Measurements from ENCODE around the gene CCDC175.

The CCDC175 gene

DNA sequence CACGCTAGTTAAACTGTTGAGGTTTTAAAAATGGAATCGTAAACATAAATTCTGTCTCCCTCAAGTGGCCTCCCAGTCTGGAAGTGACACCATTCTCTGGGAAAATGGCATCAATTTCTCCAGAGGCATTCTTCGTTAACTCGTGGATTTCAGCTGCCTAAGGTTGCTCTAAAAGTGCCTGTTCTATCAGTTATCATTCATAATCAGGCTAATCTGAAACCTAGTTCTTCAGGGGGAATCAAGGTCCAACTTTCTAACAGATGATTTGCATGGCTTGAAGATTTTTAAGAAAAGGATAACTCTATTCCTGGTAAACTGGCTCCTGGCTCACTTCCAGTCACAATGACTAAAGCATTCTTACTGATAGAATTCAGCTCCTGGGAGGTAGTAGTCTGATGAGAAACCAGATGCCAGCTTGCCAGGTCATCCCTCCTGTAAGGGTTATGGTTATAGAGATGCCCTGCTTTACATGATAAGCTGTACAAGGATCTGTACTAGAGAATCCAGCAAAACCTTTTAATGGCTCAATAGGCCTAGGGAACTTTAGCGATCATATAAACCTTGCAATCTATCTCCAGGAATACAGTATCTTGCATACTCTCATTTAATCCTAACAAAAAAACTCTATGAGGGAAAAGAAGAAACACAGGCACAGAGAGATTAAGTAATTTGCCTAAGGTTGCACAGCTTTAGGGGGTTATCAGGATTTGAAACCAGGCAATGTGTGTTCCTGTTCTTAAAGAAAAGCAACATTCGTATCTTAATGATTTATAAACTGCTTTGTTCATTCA, 93.9 kb downstream of the CCDC175 start:
- DNase-seq (ENCODE audit: low spot score), result no peak

DNA sequence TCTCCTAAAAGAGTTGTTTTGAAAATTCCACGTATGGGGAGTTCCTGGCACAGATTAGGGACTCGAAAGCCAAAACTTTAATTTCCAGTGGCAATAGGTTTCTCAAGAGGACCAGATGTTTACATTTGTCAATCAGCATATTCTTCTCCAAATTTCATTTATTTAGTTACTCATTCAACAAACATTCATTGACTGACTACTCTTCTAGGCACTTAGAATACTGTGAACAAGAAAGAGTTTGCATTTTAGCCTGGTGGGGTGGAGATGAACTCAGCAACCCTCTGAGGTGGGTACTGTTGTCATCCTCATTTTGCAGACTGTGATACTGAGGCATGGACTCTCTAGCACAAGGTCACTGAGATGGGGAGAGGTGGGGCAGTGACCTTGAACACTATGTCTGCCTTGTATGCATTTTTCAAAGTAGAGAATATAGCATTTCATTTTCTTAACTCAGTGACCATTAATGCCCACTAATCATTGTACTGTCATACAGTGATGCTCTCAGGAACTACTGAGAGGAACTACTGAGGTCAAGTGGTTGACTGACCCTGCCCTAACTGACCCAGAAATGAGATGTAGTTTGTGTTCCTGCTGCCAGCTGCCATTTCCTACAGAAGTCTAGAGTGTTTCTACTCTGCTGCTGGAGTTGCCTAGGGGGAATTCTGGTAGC, 94.6 kb downstream of the CCDC175 start:
- no peak for DNase-seq (ENCODE audit: low spot score)

DNA sequence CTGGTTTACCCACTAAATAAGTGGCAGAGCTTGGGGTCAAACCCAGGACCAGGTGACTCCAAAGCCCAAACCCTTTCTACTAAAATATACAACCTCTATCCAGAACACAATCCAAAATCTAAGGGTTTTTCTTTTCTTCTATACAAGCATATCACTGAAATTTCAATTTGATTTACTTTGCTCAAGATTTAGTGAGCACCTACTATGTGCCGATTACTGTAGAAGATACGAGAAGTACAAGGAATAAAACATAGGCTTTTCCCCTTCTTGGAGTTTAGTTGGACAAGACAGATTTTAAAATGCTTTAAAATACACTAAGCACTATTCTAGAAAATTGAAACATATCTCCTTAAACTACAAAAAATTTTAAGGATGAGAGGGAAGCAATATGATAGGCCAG, 95.2 kb downstream of the CCDC175 start:
- DNase-seq (ENCODE audit: low spot score), result no peak

DNA sequence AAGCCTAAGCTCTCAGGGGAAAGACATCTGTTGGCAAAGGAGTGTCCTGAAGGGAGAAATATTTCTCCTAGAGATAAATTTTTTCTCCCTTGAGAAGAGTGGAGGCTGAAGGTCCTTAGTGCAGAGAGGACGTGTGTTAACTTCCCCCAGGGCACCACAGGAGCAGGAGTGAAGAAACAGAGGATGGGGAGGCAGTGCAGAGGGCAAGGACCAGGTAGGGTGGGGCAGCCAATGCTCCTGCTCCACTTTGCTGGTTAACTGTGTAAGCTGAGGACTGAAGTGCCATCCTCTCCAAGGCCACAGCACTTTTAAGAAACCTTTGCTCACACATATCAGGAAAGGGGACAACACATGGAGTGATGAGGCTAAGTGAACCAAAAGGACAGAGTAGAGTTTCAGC, 96.4 kb downstream of the CCDC175 start:
- no peak for DNase-seq (ENCODE audit: low spot score)

DNA sequence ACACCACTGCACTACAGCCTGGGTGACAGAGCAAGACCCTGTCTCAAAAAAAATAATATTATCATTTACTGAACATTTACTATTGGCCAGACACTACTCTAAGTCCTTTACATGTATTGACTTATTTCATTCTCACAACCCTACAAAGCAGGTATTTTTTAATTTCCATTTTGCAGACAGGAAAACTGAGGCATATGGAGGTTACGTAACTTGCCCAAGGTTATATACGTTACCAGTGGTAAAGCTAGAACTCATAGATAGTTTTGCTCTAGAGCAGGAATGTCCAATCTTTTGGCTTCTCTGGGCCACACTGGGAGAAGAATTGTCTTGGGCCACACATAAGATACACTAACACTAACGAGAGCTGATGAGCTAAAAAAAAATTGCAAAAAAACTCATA, 98.1 kb downstream of the CCDC175 start:
- DNase-seq (ENCODE audit: low spot score), result no peak

DNA sequence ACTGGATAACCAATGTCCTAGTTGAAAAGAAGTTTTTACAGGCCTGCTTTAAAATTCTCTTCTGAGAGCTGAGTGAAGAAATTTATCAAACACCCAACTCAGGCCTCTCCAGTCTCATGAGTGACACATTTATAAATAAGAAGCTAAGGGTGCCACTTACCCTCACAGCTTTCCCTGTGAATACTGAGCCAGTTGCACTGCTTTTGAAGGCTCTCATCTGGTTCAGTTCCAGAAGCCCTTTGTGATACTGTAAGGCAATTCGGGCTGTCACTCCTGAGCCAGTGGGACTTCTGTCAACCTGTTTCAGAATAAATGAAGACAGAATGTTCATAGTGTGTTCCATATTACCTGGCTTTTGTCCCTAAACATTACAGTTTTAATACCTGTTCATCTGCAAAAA, 100.9 kb downstream of the CCDC175 start:
- DNase-seq (ENCODE audit: low spot score), result no peak

DNA sequence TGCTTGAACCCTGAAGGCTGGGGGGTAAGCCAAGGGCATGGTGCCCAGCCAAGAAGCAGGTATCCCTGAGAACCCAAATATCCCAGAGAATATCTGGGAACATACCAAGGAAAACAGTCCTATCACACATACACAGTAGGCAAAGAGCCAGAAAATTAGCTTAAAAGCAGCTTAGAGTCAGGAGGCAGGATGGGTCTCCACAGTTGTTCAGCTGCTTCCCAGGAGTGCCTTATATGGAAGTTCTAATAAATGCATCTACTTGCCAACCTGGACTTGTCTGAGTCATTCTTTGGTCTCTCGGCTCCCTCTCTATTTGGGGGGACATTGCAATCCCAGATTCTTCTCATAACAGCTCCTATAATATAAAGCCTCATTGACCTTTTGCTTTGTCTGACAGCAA, 102.4 kb downstream of the CCDC175 start:
- no peak for DNase-seq (ENCODE audit: low spot score)

DNA sequence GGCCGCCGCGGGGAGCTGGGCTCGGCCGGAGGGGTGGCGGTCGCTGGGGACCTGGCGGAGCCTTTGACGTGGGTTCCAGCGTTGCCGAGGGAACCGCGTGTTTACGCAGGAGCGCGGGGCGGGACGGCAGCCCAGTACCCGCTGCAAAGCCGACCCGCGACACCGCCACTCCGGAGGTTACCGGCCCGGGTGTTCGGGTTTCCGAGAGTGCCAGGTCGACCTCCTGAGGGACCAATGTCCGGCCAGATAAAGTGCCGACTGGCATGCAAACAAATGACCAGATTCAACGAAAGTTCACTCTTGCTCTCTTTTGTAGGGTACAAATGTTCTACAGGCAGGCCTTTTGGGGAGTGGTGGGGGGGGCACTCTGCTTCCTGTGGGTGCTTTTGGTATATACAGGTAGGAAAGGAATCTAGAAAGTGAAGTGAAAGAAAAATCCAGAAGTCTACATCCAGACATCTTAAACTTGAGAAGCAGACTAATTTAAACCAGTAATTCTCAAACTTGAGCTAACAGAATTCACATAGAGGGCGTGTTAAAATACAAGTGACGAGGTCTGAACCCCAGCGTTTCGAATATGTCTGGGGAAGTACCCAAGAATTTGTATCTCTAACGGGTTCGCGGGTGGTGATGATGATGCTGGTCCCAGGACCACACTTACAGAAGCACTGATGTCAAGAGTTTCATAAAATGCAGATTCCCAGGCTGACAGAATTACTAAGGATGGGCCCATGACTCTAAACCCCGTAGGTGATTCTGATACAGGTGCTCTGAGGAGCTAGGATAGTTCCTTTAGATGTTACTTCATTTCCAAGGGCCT, 111.1 kb downstream of the CCDC175 start, which contains the start of gene GPR135:
Gene GPR135 (minus strand): TSS at position 65 of the 820 bp plus-strand sequence. CDS start 154 bp downstream, outside the sequence.
- DNase-seq (ENCODE audit: low spot score), result peak; percentile 55

DNA sequence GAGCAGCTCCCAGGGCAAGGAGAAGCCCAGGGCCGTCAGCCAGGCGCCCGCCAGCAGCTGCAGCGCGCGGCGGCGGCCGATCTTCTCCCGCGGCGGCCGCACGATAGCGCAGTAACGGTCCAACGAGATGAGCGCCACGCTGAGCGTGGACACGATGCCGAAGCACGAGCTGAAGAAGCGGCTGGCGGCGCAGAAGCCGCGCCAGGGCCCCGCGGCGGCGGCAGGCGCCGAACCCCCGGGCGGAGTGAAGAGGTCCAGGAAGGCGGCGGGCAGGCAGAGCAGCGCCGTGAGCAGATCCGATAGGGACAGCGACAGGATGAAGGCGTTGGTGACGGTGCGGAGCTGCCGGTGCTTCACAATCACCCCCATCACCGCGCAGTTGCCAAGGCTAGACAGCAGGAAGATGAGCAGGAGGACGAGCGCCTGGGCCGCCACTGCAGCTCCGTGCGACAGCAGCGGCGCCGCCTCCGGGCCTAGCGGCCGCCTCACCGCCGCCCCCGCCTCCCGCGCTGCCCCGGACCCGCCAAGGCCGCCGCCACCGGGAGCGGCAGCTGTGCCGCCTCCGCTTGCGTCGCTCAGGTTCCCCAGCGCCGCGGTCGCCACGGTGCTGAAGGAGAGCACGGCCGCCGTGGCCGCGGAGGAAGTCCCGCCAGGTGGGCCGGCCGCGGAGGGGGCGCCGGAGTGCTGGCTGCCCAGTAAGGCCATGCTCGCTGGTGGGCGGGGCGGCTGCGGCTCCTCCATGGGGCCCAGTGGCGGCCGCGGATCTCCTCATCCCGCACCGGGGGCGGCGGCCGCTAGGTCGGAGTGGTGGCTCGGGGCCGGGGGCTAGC, 111.9 kb downstream of the CCDC175 start:
- peak; percentile 60 for DNase-seq (ENCODE audit: low spot score)

DNA sequence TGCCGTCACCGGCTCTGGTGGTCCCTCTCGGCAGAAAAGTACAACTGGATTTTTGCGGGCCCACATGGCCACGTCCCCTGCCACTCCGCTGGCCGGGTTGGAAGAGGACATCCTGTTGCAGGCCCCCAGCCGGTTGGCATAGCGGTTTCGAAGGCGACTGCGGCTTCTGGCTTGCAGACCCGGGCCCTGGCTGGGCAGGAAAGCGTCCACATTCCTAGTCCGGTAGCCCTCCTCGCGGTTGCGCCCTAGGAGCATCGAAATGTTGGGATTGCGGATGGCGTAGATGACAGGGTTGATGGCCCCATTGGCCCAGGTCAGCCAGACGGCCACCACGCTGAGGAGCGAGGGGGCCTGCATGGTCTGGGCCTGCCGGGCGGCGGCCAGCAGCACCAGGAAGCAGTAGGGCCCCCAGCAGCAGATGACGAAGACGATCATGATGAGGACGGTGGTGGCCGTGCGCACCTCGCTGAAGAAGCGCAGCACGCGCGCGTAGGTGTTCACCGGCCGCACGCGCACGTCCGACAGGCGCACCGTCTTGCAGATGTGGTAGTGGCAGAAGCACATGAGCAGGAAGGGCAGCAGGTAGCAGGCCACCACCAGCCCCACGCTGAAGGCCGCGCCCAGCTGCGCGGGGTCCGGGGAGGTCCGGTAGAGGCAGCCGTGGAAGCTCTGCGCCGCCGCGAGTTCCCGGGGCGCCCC, 112.7 kb downstream of the CCDC175 start:
- DNase-seq (ENCODE audit: low spot score), result peak; percentile 27

DNA sequence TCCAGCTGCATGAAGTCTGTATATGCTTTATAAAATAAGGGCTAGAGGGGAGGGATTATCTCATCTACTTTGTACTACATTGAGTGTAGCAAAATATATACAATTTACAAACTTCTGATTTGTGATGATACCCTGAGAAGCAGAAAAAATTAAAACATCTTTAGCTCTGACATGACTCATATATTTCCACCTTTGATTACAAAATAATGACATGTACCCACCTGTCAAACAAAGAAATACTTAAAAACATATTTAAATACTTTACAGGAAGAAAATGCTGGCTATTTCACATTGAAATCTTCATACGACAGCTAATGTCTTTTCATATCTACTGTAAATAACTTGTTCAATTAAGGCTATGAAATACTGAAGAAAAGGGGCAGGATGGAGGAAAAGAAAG, 114.7 kb downstream of the CCDC175 start:
- no peak for DNase-seq (ENCODE audit: low spot score)

DNA sequence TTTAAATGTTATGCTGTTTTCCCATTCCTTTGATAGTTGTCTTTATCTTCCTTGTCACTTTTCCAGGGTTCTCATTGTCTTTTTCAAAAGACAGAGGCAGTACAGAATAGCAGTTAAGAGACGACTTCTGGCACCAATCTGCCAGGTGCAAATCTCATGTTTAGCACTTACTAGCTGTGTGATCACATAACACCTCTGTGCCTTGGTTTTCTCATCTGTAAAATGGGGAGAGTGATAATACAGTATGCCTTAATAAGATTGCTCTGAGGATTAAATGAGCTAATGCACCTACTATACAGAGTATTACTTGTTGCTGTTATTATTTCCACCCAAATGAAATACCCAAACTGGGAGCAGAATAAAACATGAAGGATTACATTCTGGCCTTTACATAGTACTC, 116.2 kb downstream of the CCDC175 start:
- DNase-seq (ENCODE audit: low spot score), result no peak

DNA sequence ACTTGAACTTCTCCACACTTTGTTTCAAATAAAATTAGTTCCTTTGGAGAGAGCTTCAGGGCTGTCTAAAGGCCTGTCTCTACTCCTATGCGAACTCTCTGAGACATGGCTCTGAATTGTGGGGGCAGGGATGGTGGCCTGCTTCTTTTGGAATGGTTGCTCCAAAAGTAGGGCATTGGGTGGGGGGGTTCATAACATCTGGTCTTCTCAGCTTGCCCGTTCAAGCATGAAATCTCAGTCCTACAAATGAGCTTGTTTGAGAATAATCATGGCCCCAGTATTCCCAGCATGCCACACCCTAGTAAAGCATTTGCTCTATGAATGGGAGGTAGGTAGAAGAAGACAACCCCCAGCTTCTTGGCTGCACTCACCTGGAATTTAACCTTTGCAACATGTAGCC, 118.1 kb downstream of the CCDC175 start:
- DNase-seq (ENCODE audit: low spot score), result no peak

DNA sequence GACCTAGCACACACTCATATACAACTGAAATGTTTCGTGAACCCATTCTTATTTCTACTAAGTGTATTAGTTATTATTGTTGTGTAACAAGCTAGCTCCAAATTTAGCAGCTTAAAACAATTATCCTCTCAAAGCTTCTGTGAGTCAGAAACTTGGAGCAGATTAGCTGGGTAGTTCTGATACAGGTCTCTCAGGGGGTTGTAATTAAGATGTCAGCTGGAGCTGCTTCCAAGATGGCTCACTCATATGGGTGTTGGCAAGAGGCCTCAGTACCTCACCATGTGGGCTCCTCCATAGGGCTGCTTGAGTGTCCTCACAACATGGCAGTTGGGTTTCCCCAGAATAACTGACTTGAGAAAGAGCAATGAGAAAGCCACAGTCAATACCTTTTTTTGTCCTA, 121.2 kb downstream of the CCDC175 start:
- no peak for DNase-seq (ENCODE audit: low spot score)

All from HuH-7 (cell line).